ENCODE results near the gene MYEOV. TPM values are rescaled to one million over a fixed set of nuclear protein-coding genes. Genes with fewer than 3 reads are reported as not detected.

The MYEOV gene
- total RNA-seq, 1 experiment from 2014 or later, result 0.52 TPM

DNA sequence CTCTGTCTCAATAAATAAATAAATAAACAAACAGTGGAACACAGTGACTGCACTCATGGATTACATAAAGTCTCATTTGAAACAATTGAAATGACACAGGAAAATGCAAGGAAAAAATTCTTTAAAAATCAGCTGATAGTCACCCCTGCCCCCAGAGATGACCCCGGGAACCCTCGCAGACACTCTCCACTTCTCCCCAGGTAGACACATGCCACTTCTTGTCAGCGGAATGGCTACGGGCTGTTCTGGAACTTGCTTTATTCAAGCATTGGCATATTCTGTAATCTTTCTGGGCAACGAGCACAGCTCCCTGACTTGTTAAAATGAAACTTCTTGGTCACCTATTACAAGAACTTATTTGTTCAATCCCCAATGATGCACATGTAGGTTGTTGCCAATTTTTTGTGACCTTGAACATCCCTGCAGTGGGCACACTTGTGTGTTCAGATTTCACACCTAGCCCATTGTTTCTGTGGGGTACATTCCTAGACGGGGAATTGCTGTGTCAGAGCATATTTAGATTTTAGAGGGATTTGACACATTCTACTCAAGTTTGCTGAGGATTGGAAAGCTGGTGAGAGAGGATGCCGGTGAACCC is 32.8 kb downstream of the MYEOV start:
- intact Hi-C loops (cut with micrococcal nuclease; ENCODE audit: unreplicated experiment), result no loop called here
- TF ChIP-seq, protein P1, sequence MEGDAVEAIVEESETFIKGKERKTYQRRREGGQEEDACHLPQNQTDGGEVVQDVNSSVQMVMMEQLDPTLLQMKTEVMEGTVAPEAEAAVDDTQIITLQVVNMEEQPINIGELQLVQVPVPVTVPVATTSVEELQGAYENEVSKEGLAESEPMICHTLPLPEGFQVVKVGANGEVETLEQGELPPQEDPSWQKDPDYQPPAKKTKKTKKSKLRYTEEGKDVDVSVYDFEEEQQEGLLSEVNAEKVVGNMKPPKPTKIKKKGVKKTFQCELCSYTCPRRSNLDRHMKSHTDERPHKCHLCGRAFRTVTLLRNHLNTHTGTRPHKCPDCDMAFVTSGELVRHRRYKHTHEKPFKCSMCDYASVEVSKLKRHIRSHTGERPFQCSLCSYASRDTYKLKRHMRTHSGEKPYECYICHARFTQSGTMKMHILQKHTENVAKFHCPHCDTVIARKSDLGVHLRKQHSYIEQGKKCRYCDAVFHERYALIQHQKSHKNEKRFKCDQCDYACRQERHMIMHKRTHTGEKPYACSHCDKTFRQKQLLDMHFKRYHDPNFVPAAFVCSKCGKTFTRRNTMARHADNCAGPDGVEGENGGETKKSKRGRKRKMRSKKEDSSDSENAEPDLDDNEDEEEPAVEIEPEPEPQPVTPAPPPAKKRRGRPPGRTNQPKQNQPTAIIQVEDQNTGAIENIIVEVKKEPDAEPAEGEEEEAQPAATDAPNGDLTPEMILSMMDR (IDR thresholded peaks at IDR 0.05; ENCODE audit: insufficient read depth in 1 of 2, low read depth in 1 of 2, low read length in 1 of 2, severe bottlenecking in 1 of 2, unreplicated experiment in 1 of 2), result no peak
- Mint-ChIP-seq H3K9me3 (ENCODE audit: unreplicated experiment) (no peaks in the 10 kb centered on the region), H3K27me3 (ENCODE audit: insufficient read depth, unreplicated experiment) (peaks cover 4% of the 10 kb centered on the region), H3K27ac (ENCODE audit: unreplicated experiment) (no peak overlapping the region), H3K36me3 (ENCODE audit: insufficient read depth, unreplicated experiment) (no peaks in the 10 kb centered on the region), H3K4me1 (ENCODE audit: low read depth, unreplicated experiment) (no peaks in the 10 kb centered on the region), H3K4me3 (ENCODE audit: unreplicated experiment) (no peak overlapping the region)
- no peak for DNase-seq
- ChIA-PET CTCF (interaction anchor here (0.6 kb wide), 1 partner anchor 302 kb away, joined by 3 read pairs; no protein-coding TSS in a partner anchor), POLR2A (no interaction called here)
- H3K9me3 ChIP-seq, result no peaks in the 10 kb centered on the region
- H3K36me3 ChIP-seq (ENCODE audit: control insufficient read depth, insufficient read depth, low read length), result no peaks in the 10 kb centered on the region
- BruUV-seq (replicated peaks), result no TSS peak
- no peaks in the 10 kb centered on the region for H3K27me3 ChIP-seq (replicated peaks; ENCODE audit: control insufficient read depth, insufficient read depth, low read length)
- no peaks in the 10 kb centered on the region for H3K4me1 ChIP-seq
- H3K4me3 ChIP-seq (ENCODE audit: low read depth, low read length), result no peak overlapping the region

DNA sequence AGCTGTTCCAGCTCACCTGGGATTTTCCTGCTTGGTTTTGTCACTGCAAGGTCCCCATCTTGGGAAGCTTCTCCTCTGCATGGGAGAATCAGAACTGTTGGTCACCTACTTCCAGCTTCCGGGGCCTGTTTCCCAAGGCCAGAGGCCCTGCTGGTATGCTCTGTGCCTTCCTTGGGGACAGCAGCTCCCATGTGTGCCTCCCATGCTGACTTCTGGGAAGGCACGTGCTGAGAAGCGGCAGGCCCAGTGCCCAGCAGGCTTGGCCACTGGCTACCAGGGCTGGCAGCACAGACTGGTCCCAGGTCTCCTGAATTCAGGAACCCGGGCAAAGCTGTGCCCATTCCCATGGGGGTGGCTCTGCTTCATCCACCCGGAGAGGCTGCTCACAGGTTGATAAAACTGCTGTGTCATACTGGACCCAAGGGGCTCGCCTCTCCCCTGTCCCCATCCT is 33.8 kb downstream of the MYEOV start:
- Histone ChIP-seq H3K9me3 (no peaks in the 10 kb centered on the region), H3K4me3 (ENCODE audit: low read depth, low read length) (no peak overlapping the region), H3K27me3 (replicated peaks; ENCODE audit: control insufficient read depth, insufficient read depth, low read length) (no peaks in the 10 kb centered on the region), H3K4me1 (no peaks in the 10 kb centered on the region), H3K36me3 (ENCODE audit: control insufficient read depth, insufficient read depth, low read length) (no peaks in the 10 kb centered on the region)
- no TSS peak for BruUV-seq (replicated peaks)
- intact Hi-C loops (cut with micrococcal nuclease; ENCODE audit: unreplicated experiment), result no loop called here
- no peaks in the 10 kb centered on the region for H3K4me1 Mint-ChIP-seq (ENCODE audit: low read depth, unreplicated experiment)
- no peaks in the 10 kb centered on the region for H3K9me3 Mint-ChIP-seq (ENCODE audit: unreplicated experiment)
- ChIA-PET CTCF (no interaction called here), POLR2A (no interaction called here)
- no peaks in the 10 kb centered on the region for H3K36me3 Mint-ChIP-seq (ENCODE audit: insufficient read depth, unreplicated experiment)
- no peak overlapping the region for H3K27ac Mint-ChIP-seq (ENCODE audit: unreplicated experiment)
- no peak overlapping the region for H3K4me3 Mint-ChIP-seq (ENCODE audit: unreplicated experiment)
- H3K27me3 Mint-ChIP-seq (ENCODE audit: insufficient read depth, unreplicated experiment), result peaks cover 9% of the 10 kb centered on the region
- TF ChIP-seq, protein P1 (IDR thresholded peaks at IDR 0.05; ENCODE audit: insufficient read depth in 1 of 2, low read depth in 1 of 2, low read length in 1 of 2, severe bottlenecking in 1 of 2, unreplicated experiment in 1 of 2), result no peak
- peak in 1 of 2 experiments; percentile 32 for DNase-seq

DNA sequence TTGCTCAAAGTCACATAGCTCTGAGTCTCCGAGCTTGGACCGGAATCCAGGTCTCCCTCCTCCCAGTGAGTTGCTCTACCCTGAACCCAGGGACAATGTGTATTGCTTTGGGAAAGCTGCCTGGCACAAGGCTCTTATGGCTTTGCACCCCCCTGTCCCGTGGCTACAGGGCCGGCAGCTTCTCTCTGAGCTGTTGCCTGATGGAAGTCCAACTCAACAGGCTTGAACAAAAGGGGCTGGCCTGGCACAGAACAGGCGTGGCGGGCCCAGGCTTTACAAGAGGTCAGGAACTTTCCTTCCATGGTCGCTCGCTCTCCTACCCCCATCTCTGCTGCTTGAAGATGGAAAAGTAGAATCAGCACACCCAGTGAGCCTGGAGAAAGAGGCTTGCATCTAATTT is 34.3 kb downstream of the MYEOV start:
- H3K27me3 Mint-ChIP-seq (ENCODE audit: insufficient read depth, unreplicated experiment), result peaks cover 9% of the 10 kb centered on the region
- Histone ChIP-seq H3K4me3 (ENCODE audit: low read depth, low read length) (no peak overlapping the region), H3K36me3 (ENCODE audit: control insufficient read depth, insufficient read depth, low read length) (no peaks in the 10 kb centered on the region), H3K4me1 (no peaks in the 10 kb centered on the region), H3K9me3 (no peaks in the 10 kb centered on the region), H3K27me3 (replicated peaks; ENCODE audit: control insufficient read depth, insufficient read depth, low read length) (no peaks in the 10 kb centered on the region)
- no peak overlapping the region for H3K4me3 Mint-ChIP-seq (ENCODE audit: unreplicated experiment)
- CTCF ChIA-PET, result no interaction called here
- no TSS peak for BruUV-seq (replicated peaks)
- TF ChIP-seq, protein P1 (IDR thresholded peaks at IDR 0.05; ENCODE audit: insufficient read depth in 1 of 2, low read depth in 1 of 2, low read length in 1 of 2, severe bottlenecking in 1 of 2, unreplicated experiment in 1 of 2), result no peak
- H3K9me3 Mint-ChIP-seq (ENCODE audit: unreplicated experiment), result no peaks in the 10 kb centered on the region
- POLR2A ChIA-PET, result no interaction called here
- H3K27ac Mint-ChIP-seq (ENCODE audit: unreplicated experiment), result no peak overlapping the region
- no peaks in the 10 kb centered on the region for H3K36me3 Mint-ChIP-seq (ENCODE audit: insufficient read depth, unreplicated experiment)
- H3K4me1 Mint-ChIP-seq (ENCODE audit: low read depth, unreplicated experiment), result no peaks in the 10 kb centered on the region
- intact Hi-C loops (cut with micrococcal nuclease; ENCODE audit: unreplicated experiment), result no loop called here
- peak in 1 of 2 experiments; percentile 19 for DNase-seq

Data from Caco-2 (cell line).